Neural cell (in vitro differentiated cells): ENCODE data around the gene PRKCA. TPM values are rescaled to one million over a fixed set of nuclear protein-coding genes. Genes with fewer than 3 reads are reported as not detected.

Source experiments
- H2AFZ ChIP-seq: fragments of 200-600, 300-800 bp; sonication (generic), shearing (Covaris generic); 2 replicates; pipeline ENCODE4 v1.6.0; 2014; ENCODE audit warnings: low read depth, mild to moderate bottlenecking, antibody characterized with exemption, low read length, moderate library complexity
- H3F3A ChIP-seq: fragments of 200-600 bp; shearing (Covaris generic); 2 replicates; pipeline ENCODE4 v1.6.1; 2016; ENCODE audit warnings: mild to moderate bottlenecking, moderate library complexity, mixed read lengths, antibody characterized with exemption, low read length; ENCODE audit not compliant: insufficient read depth, poor library complexity, severe bottlenecking
- H3K27ac ChIP-seq: fragments of 200-600, 300-800 bp; sonication (generic), shearing (Covaris generic); 2 replicates; pipeline ENCODE4 v1.5.1; 2014; ENCODE audit warnings: mild to moderate bottlenecking, low read length, moderate library complexity
- H3K27me3 ChIP-seq: fragments of 300-800, 200-600 bp; sonication (generic), shearing (Covaris generic); 2 replicates; pipeline ENCODE4 v1.6.0; 2014; ENCODE audit warnings: mild to moderate bottlenecking, low read depth, low read length, moderate library complexity; ENCODE audit not compliant: insufficient read depth
- H3K36me3 ChIP-seq: fragments of 300-800, 200-600 bp; sonication (generic), shearing (Covaris generic); 2 replicates; pipeline ENCODE4 v1.5.1; 2014; ENCODE audit warnings: mild to moderate bottlenecking, antibody characterized with exemption, low read length, moderate library complexity; ENCODE audit not compliant: insufficient read depth
- H3K4me2 ChIP-seq: fragments of 300-800, 200-600 bp; sonication (generic), shearing (Covaris generic); 2 replicates; pipeline ENCODE4 v1.6.0; 2014; ENCODE audit warnings: mild to moderate bottlenecking, low read length
- H3K4me3 ChIP-seq: fragments of 300-800, 200-600 bp; sonication (generic), shearing (Covaris generic); 2 replicates; pipeline ENCODE4 v1.5.1; 2014; ENCODE audit warnings: mild to moderate bottlenecking, low read length, moderate library complexity
- H3K79me2 ChIP-seq: fragments of 200-600 bp; shearing (Covaris generic); replicated peaks from 2 replicates; pipeline ENCODE4 v1.6.0; 2014; ENCODE audit warnings: mild to moderate bottlenecking, low read length, moderate library complexity; ENCODE audit not compliant: insufficient read depth
- H3K9ac ChIP-seq: fragments of 300-800, 200-600 bp; sonication (generic), shearing (Covaris generic); 2 replicates; pipeline ENCODE4 v1.6.1; 2016; ENCODE audit warnings: mild to moderate bottlenecking, low read length, mixed read lengths
- H3K9me2 ChIP-seq: fragments of 200-600 bp; shearing (Covaris generic); 2 replicates; pipeline ENCODE4 v1.6.1; 2016; ENCODE audit warnings: mild to moderate bottlenecking, low read length, mixed read lengths; ENCODE audit not compliant: insufficient read depth
- H3K9me3 ChIP-seq: fragments of 200-600, 300-800 bp; sonication (generic), shearing (Covaris generic); 2 replicates; pipeline ENCODE4 v1.6.1; 2016; ENCODE audit warnings: mild to moderate bottlenecking, mixed run types, low read length, moderate library complexity, mixed read lengths
- H4K20me1 ChIP-seq: fragments of 200-600 bp; shearing (Covaris generic); 2 replicates; pipeline ENCODE4 v1.6.1; 2016; ENCODE audit warnings: mild to moderate bottlenecking, mixed run types; ENCODE audit not compliant: insufficient read depth
- CTCF ChIP-seq: fragments of 450-650 bp; IDR thresholded peaks from 2 replicates; pipeline ENCODE4 v1.5.1; 2014; ENCODE audit warnings: antibody characterized with exemption, mild to moderate bottlenecking, moderate library complexity; ENCODE audit not compliant: poor library complexity, severe bottlenecking
- EP300 ChIP-seq: fragments of 450-650 bp; conservative IDR thresholded peaks from 2 replicates; pipeline ENCODE4 v1.6.1; 2014; ENCODE audit warnings: antibody characterized with exemption, mild to moderate bottlenecking, moderate library complexity; ENCODE audit not compliant: poor library complexity, severe bottlenecking
- EZH2 ChIP-seq: fragments of 200-600, 300-800 bp; shearing (Covaris generic), sonication (generic); IDR thresholded peaks from 2 replicates; pipeline ENCODE4 v1.6.1; 2014; ENCODE audit warnings: antibody characterized with exemption, low read length, borderline replicate concordance, mild to moderate bottlenecking; ENCODE audit not compliant: insufficient read depth, poor library complexity, severe bottlenecking
- MXI1 ChIP-seq: fragments of 450-650 bp; conservative IDR thresholded peaks from 2 replicates; pipeline ENCODE4 v1.6.1; 2014; ENCODE audit warnings: antibody characterized with exemption, mild to moderate bottlenecking; ENCODE audit not compliant: poor library complexity, severe bottlenecking
- POLR2AphosphoS5 ChIP-seq: IDR thresholded peaks from 2 replicates; pipeline ENCODE4 v1.6.1; 2012
- RAD21 ChIP-seq: fragments of 450-650 bp; conservative IDR thresholded peaks from 2 replicates; pipeline ENCODE4 v1.6.1; 2014; ENCODE audit warnings: antibody characterized with exemption, mild to moderate bottlenecking, moderate library complexity
- REST ChIP-seq: IDR thresholded peaks from 2 replicates; pipeline ENCODE4 v1.6.1; 2012; ENCODE audit warnings: borderline replicate concordance
- SMC3 ChIP-seq: fragments of 450-650 bp; conservative IDR thresholded peaks from 2 replicates; pipeline ENCODE4 v1.6.1; 2014; ENCODE audit warnings: antibody characterized with exemption, mild to moderate bottlenecking, moderate library complexity; ENCODE audit not compliant: poor library complexity
- TAF1 ChIP-seq: IDR thresholded peaks from 2 replicates; pipeline ENCODE4 v1.6.1; 2012; ENCODE audit warnings: low read depth
- polyA plus RNA-seq: library from polyadenylated mRNA; depleted of rRNA; stranded (reverse); fragments of >200 nt; gene quantifications from 2 replicates; pipeline ENCODE4 v1.2.3, GENCODE V29; 2014

PRKCA gene
- polyA plus RNA-seq, 1 donor from 2014 or later: 5.9 TPM

DNA sequence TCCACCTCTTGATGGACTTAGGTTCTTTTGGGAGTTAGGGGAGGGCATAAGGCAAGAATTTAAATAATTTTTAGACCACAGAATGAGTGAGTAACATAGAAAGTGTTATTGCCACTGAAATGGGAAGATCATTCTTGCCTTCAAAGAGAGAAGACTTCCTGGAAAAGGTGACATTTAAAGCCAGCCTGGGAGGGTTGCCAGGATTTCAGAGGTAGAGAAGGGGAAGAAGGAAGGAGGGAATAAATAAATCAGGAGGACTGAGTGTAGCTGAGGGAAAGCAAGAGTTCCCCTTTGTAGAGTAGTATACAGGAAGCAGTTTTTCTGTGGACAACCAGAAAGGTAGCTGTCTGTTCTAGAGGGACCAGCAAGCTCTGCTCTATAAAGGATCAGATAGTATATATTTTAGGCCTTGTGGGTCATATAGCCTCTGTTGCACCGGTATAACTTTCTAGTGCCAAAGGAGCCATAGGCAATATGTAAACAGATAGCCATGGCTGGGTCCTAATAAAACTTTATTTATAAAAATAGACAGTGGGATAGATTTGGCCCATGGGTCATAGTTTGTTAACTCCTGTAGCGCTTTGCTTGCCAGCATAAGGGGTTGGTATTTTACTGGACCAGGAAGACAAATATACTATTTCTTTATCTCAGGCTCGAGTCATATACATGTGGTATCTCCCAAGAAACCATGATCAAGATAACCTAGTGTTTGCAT is 385.3 kb downstream of the PRKCA start:
- H3K4me3 ChIP-seq: no peak overlapping the region
- no peak overlapping the region for H3K27ac ChIP-seq
- H3F3A ChIP-seq: no peaks in the 10 kb centered on the region
- H3K79me2 ChIP-seq: no peaks in the 10 kb centered on the region
- H3K27me3 ChIP-seq: no peaks in the 10 kb centered on the region
- H3K4me2 ChIP-seq: no peak overlapping the region
- H2AFZ ChIP-seq: no peak overlapping the region
- TF ChIP-seq EZH2 (no peak), REST (no peak), SMC3 (no peak), POLR2AphosphoS5 (no peak), TAF1 (no peak), EP300 (no peak), MXI1 (no peak)
- no peaks in the 10 kb centered on the region for H4K20me1 ChIP-seq
- H3K36me3 ChIP-seq: no peaks in the 10 kb centered on the region
- no peak overlapping the region for H3K9ac ChIP-seq
- no peaks in the 10 kb centered on the region for H3K9me3 ChIP-seq
- H3K9me2 ChIP-seq: no peaks in the 10 kb centered on the region

GRCh38 chr17:66689221-66689620 is 386.8 kb downstream of the PRKCA start:
- Histone ChIP-seq H3K9me2 (no peaks in the 10 kb centered on the region), H3K27me3 (no peaks in the 10 kb centered on the region), H4K20me1 (no peaks in the 10 kb centered on the region), H3K9me3 (no peaks in the 10 kb centered on the region), H3K36me3 (no peaks in the 10 kb centered on the region), H3K79me2 (no peaks in the 10 kb centered on the region), H3K27ac (no peak overlapping the region), H3K4me2 (no peak overlapping the region), H3K9ac (no peak overlapping the region), H3F3A (no peaks in the 10 kb centered on the region), H2AFZ (no peak overlapping the region), H3K4me3 (no peak overlapping the region)
- TF ChIP-seq CTCF: no peak
- TF ChIP-seq EP300: no peak
- no peak for TF ChIP-seq EZH2
- TF ChIP-seq TAF1: no peak
- no peak for TF ChIP-seq POLR2AphosphoS5
- TF ChIP-seq MXI1: no peak

- Histone ChIP-seq H3K27me3 (no peaks in the 10 kb centered on the region), H3F3A (no peaks in the 10 kb centered on the region), H3K27ac (no peak overlapping the region), H3K4me3 (no peak overlapping the region), H3K36me3 (no peaks in the 10 kb centered on the region), H3K9ac (no peak overlapping the region), H3K9me3 (no peaks in the 10 kb centered on the region), H3K9me2 (no peaks in the 10 kb centered on the region), H3K79me2 (no peaks in the 10 kb centered on the region), H3K4me2 (no peak overlapping the region), H2AFZ (no peak overlapping the region), H4K20me1 (no peaks in the 10 kb centered on the region)
- no peak for TF ChIP-seq REST
- no peak for TF ChIP-seq EZH2
- no peak for TF ChIP-seq EP300
- TF ChIP-seq SMC3: no peak
- no peak for TF ChIP-seq RAD21
- no peak for TF ChIP-seq POLR2AphosphoS5
- TF ChIP-seq MXI1: no peak
- TF ChIP-seq CTCF: no peak
- TF ChIP-seq TAF1: no peak
These were observed 387.8 kb downstream of the PRKCA start for GRCh38 chr17:66690166-66690565.
